NCI-H2107 treated with DMSO at 0.1 percent for 48 hours (cell line): ENCODE data around the gene PLEKHA6.

Source experiments
- DNase-seq: peaks from one replicate; lab custom pipeline; 2025; ENCODE audit not compliant: unreplicated experiment; lab: John Stamatoyannopoulos, UW

Gene PLEKHA6

DNA sequence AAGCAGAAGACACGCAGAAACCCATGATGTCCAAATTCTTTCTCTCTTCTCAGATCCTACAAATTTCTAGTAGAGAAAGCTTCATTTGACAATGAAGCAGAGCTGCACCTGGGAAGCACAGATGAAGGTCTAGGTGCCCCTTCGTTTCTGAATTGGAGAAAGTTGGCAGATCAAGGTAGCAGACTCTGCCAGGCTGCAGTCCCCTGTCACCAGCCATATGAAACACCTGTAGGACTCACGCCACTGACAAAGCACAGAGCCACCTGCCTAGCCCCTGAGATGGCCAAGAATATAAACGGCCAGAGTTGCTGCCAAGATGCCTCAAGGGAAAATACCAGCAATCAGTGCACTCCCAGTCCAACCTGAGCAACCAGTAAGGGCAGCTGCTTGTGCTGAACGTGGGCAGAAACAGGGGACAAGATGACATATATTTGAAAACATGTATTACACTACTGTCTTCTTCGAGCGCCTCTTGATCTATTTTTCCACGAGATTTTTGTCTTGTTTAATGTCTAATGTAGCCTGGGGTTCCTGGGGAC is 20.6 kb upstream of the PLEKHA6 start:
- DNase-seq: no peak

GRCh38 chr1:204377800-204378668 is 18.3 kb upstream of the PLEKHA6 start:
- DNase-seq: peak; percentile 64

DNA sequence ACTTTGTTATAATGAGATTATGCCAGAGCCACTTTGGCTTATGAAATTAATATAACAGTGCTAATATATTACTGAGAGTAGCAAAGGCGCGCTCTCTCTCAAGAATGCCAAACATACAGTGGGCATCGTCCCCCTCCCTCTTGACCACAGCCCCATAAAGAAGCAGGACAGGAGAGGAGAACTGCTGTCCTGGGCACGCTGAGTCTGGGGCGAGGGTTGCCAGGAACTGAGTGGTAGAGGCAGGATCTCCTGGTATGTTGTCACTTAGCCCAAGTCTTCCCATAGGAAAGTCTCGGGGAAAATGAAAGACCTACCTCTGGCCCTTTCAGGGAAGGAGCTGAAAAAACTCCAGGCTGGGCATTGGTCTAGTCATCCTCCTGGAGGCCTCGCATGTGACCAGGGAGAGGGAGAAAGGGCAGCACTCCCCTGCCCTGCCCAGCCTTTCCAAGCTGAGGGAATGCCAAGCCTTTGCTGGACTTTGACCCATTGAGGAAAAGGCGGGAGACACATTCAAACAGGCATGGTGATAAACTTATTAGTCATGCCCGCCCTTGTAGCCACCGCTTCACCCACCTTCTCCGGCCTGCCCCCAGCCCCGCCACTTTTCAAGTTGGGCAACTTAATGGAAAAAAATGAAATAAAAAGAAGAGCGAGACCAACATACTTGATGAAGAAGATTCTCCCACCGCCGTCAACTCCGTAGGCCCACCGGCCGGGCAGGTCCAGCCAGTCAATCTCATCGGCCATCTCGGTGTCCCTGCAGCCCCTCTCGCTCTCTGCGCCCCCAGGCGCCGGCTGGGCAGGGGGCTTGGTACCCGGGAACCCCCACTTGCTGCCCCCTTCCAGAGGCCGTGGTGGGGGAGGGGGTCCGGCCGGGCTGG is 17.4 kb upstream of the PLEKHA6 start:
- DNase-seq: no peak

DNA sequence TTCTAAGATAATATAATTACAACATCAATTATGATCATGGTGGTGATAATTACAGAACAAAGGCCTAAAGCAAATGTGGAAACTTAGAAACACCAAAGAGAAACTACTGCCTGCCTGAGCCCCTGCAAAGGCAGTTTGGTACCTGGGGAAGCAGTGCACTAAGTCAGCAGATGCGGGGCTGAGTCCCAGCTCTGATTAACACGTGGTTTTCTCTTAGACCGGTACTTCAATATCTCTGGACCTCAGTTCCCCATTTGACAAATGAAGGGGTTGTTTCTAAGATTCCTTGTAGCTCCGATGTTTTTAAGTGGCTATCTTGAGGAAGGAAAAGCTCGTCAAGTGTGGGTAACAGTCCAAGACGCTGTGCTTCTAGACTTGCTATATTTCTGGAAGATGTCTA is 16.7 kb upstream of the PLEKHA6 start:
- no peak for DNase-seq

- no peak for DNase-seq
Measured at GRCh38 chr1:204373911-204374310, 14.2 kb upstream of the PLEKHA6 start.

DNA sequence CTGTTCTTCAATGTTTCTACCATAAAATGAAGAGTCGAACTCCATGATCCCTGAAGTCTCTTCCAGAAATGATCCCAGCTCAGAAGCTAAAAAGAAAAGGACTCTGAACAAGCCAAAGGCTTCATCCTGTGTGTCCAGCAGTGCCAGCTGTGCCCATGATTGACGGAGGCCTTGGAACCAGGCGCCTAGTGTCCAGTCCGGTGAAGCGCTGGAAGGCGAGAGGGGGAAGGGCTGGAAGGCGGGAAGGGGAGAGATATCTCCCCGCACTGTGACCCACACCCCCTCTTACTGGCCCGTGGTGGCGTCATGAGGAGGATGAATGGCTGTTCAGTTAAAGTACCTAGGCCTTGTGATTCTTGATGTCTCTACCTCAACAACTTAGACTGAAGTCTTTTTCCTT is 10.4 kb upstream of the PLEKHA6 start:
- DNase-seq: no peak

DNA sequence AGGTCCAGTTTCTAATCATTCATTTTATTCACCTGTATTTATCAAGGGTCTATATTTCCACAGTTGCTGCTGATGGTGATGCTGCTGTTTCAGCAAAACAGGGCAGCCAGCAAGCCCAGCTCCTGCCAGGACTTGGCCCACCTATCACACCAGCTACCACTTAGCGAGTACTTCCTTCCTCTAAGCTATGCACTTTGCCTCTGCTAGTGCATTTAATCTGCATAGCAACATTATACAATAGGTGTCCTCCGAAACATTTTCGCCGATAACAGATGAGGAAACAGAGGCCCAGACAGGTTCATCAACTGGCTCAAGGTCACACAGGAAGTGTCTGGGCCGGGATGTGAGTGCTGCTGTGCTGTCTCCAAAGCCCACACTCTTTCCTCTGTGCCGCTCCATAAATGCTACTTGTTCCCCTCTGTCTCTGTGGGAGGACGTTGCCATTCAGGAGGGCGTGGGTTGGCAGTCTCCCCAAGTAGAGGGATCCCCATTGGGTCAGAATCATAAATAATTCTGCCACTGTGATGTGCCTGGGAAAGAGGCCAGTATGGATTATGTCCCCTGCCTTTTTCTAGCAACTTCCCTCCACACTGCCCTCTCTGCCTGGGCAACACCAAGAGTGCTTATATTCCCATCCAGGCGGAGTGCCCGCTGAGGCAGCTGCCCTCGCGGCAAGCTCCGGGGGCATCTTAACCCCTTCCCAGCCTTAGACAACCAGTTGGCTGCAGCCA is 9.4 kb upstream of the PLEKHA6 start:
- no peak for DNase-seq

GRCh38 chr1:204367956-204368355 is 8.2 kb upstream of the PLEKHA6 start:
- no peak for DNase-seq

GRCh38 chr1:204367193-204367858 is 7.6 kb upstream of the PLEKHA6 start:
- DNase-seq: no peak

- no peak for DNase-seq
Measured at GRCh38 chr1:204366759-204367158, 7.0 kb upstream of the PLEKHA6 start.

DNA sequence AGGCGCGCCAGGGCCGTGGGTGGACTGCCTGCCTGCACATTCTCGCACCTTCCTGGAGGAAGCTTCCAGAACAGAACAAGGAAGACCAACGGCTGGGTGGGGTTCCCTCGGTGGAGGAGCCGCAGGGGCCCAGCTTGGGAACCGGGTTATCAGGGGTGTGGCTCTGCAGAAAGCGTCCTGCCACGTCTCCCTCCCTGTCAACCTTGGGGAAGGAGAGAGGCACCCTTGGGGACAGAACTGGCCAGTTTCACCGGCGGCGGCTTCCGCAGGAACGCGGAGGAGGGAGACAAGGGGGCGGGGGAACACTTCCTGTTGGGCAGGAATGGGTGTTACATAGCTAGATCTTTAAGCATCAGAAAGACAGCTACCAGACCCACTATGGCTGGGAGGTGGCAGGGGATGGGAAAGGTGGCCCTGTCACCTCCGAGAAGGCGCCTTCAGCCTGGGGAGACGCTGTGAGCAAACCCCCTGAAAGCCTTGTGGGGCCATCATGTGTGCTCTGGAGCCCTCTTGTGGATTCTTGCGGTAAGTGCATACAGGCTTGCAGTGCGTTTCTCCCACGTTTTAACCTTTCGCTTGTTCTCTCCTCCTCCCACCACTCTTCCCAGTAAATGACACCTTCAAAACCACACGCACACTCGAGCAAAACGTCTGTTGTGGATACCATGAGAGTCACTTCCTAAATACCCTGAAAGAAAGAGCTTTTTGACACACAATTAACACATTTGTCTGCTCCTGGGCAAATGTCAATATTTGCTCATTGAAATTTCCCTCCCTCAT is 3.8 kb upstream of the PLEKHA6 start:
- peak; percentile 85 for DNase-seq

DNA sequence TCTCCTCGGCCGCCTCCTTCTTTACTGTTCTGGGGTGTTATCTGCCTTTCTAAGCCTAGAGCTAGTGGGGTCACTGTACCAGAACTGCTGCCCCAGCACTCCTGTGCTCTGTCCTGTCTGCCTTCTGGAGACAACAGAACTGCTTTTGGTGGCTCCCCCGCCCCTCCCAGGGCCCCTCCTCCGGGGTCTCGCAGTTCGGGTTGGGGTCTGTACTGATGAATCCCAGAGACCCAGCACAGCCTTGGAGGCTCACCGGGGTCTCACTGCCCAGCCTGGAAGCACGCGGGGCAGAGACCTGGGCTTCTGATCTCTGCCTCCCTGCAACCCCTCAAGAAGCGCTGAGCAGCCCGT is 3.2 kb upstream of the PLEKHA6 start:
- DNase-seq: no peak

GRCh38 chr1:204361781-204362180 is 2.1 kb upstream of the PLEKHA6 start:
- DNase-seq: no peak

DNA sequence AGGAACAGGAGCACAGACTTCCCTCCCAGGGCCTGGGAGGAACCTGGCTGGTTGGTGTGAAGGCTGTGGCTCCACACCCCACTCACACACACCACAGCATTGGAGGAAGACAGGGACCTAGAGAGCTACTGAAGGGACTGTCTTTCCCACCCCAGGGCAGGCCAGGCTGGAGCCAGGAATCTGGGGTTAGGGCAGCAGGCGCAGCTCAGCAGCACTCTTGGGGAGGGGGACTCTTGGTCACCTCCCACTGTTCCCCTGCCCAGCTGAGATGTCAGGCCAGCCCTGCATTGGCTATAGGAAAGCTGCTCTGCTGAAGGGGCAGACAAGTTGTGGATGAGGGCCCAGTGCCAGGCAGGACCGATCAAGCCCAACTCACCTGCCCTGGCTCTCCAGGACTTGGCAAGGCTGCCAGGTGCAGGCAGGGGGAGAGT is 1.6 kb upstream of the PLEKHA6 start:
- no peak for DNase-seq

- no peak for DNase-seq
Measured at GRCh38 chr1:204360314-204360713, 585 bp upstream of the PLEKHA6 start.

DNA sequence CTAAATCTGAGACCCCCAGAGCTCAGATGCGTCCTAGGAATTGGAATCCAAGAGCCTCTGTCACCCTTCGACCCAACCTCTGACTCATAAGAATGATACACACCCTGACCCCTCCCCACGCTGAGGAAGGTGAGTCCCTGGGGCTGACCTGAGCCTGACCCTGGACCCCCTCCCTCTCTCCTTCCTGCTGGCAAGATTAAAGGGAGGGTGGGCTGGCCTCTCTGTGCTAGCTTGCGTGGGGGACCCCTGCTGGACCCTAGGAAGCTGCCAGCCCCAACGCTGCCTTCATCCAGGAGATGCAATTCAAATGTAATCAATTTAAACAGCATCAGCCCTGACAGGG is 627 bp downstream of the PLEKHA6 start:
- DNase-seq: no peak

- DNase-seq: no peak
Measured at GRCh38 chr1:204358605-204359004, 1.1 kb downstream of the PLEKHA6 start.

DNA sequence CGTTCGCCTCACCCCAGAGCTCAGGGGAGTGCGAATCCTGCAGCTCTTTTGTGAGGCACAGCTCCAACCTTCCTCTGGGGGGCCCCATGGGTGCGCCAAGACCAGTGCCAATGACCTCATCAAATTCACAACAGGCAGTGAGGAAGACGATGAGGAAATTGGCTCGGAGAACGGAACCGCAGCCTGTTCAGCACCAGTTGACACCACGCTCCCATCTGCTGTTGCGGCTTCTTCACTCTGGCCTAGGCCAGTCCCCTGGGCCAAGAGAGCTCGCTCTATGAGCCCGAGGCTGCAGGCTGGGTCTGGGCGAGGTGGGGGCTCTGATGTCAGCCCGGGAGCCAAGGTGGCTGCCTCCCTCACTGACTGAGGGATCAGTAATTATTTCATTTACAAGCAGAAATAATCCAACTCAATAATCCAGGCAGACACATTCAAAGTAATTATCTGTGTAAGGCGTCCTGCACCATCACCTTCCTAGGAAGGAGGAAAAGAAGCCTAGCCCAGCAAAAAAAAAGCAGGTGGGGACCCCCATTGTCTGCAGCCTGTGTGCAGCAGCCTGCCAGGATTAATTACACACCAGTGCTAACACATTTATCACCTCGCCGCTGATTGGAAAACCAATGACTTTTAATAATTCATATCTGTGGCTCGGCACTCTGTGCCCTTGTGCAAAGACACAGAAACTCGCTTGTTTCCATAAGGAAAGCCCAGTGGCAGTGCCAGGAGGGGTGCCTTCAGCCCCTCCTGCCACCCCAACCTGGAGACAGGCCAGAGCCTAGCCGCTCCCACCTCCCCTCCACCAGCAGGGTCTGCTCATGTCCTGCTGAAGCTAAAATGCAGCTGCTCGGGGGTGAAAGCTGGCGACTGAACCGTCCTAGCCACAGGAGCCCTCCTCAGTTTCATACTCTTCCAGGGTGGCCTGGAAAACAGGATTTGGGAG is 1.9 kb downstream of the PLEKHA6 start:
- DNase-seq: no peak

GRCh38 chr1:204356997-204357396 is 2.7 kb downstream of the PLEKHA6 start:
- DNase-seq: no peak
